Heart left ventricle (tissue), 16 donors: Measurements from ENCODE around the gene PARD3. TPM values are rescaled to one million over a fixed set of nuclear protein-coding genes. Genes with fewer than 3 reads are reported as not detected.

Experiments
- ATAC-seq, 4 donors: fragments of 200-7000 bp; cut with Tn5 transposase; one replicate each; pipeline ENCODE4 v1.9.1; 2020 to 2022; ENCODE audit warnings: moderate library complexity in 4 of 4, mild to moderate bottlenecking in 3 of 4, moderate number of reproducible peaks in 1 of 4
- DNase-seq, 5 donors: peaks; one replicate each; pipeline ENCODE4 v3.0.0-alpha.2; 2020
- H3K27ac ChIP-seq, 12 donors: fragments of 200-600 bp; sonication (generic) in 4 of 12; one replicate each; pipeline versions ENCODE4 v1.5.0 to v1.8.0; 2016 to 2022; ENCODE audit warnings: mild to moderate bottlenecking in 2 of 12
- H3K27me3 ChIP-seq, 9 donors: fragments of 200-600 bp; sonication (generic) in 2 of 9; one replicate each; pipeline versions ENCODE4 v1.5.1 to v1.8.0; 2016 to 2022; ENCODE audit warnings: mild to moderate bottlenecking in 3 of 9
- H3K36me3 ChIP-seq, 9 donors: fragments of 200-600 bp; sonication (generic) in 2 of 9; one replicate each; pipeline versions ENCODE4 v1.5.0 to v1.8.0; 2018 to 2022; ENCODE audit warnings: mild to moderate bottlenecking in 2 of 9
- H3K4me1 ChIP-seq, 12 donors: fragments of 200-600 bp; sonication (generic) in 4 of 12; one replicate each; pipeline versions ENCODE4 v1.5.0 to v1.8.0; 2016 to 2022; ENCODE audit warnings: mild to moderate bottlenecking in 3 of 12
- H3K4me3 ChIP-seq, 12 donors: fragments of 200-600 bp; sonication (generic) in 4 of 12; one replicate each; pipeline versions ENCODE4 v1.5.0 to v1.8.0; 2017 to 2022; ENCODE audit warnings: mild to moderate bottlenecking in 9 of 12, moderate library complexity in 4 of 12
- H3K9me3 ChIP-seq, 12 donors: fragments of 200-600 bp; sonication (generic) in 4 of 12; one replicate each; pipeline versions ENCODE4 v1.5.0 to v1.8.0; 2016 to 2022; ENCODE audit warnings: mild to moderate bottlenecking in 1 of 12
- POLR2A ChIP-seq, 2 donors: fragments of 450-650 bp; IDR thresholded peaks; one replicate each; pipeline ENCODE4 v1.6.1; 2017; ENCODE audit warnings: antibody characterized with exemption in 2 of 2, mild to moderate bottlenecking in 2 of 2, moderate library complexity in 2 of 2
- WGBS, 4 donors: extraction: QIAGEN DNeasy Blood & Tissue Kit in 2 of 4; methylation state at CpG; one replicate each; pipeline versions ENCODE4 v1.1.5 to v1.1.7; 2013 to 2018; 5-methylcytosine and 5-hydroxymethylcytosine counted together
- intact Hi-C, 10 donors: fragments of 100-400 bp; cut with DNase I; formaldehyde crosslinking; loops; one replicate each; pipeline versions ENCODE4 v1.11.1 to v1.14.2; 2022
- polyA plus RNA-seq, 2 donors: library from polyadenylated mRNA; stranded (reverse); fragments of 200-250 nt; gene quantifications; one replicate each; pipeline ENCODE4 v1.2.3, GENCODE V29; 2013
- total RNA-seq, 9 donors: library from RNA; depleted of rRNA in 2 of 9; stranded (reverse); fragments of >200 nt in 2 of 9; fragmentation: NEBNext Ultra II Directional in 3 of 9; extraction: Animal tissue kit (Norgen Biotek cat#: 25700) in 3 of 9; gene quantifications; one replicate each; pipeline versions ENCODE4 v1.1.0 to v1.2.4, GENCODE V29; 2016 to 2023
- TF ChIP-seq, protein P1 (sequence below), 12 donors: fragments of 200-600 bp; sonication (generic) in 4 of 12; IDR thresholded peaks; one replicate each; pipeline versions ENCODE4 v1.5.0 to v1.8.0; 2018 to 2022; ENCODE audit warnings: antibody characterized with exemption in 12 of 12, mild to moderate bottlenecking in 5 of 12
- donor health status: ischemic (EF 13 %, LVEDD 7.1; RV severe dilation, severe dysfunction).
- donor health status: healthy with polysubstance abuse.
- donor health status: DM: no; HTN: yes; CAD: no.
- donor health status: DM: no; HTN: no; CAD: no.
- donor health status: ischemic (EF 25% LVEDD 6.9; RV normal size, moderate dysfunction).
- donor health status: ischemic (EF 25% LVEDD 5.7; RV mildly dilated, moderate dysfunction).
- donor health status: healthy.
- donor health status: DM: yes; HTN: yes; CAD: no.
- donor health status: ischemic (EF 35%, LVEDD 5.7; RV mildly dilated, moderate dysfunction).
- donor health status: nonischemic (EF 11% LVEDD 7.7; RV severe dilation, severe dysfunction).
- donor health status: DM: yes; HTN: yes; CAD: no.
- donor health status: PGD.
- donor health status: ischemic (EF 29% LVEDD 5.4; RV normal size, mild dysfunction).
- donor health status: nonischemic (EF 23%, LVEDD 6.1; RV moderate dilation, normal function).

PARD3 gene
- total and polyA plus RNA-seq, 11 donors: 24.8 to 69.7 (median 33.1) TPM

DNA sequence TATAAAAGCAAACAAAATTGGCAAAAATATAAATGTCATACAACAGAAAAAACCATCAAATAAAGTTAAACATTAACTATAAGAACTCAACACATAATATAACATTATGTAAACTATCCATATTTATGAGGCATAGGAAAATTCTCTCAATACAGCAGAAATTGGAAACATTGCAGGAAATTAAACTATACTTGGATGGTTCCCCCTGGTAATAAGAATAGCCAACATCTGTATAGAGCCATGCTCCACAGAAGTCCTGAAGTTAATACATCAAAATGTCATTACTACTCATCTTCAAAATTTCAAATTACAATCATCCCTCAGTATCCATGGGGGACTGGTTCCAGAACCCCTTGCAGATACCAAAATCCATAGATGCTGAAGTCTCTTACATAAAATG, 350.5 kb downstream of the PARD3 start:
- DNase-seq (no peak), ATAC-seq (no peak)

DNA sequence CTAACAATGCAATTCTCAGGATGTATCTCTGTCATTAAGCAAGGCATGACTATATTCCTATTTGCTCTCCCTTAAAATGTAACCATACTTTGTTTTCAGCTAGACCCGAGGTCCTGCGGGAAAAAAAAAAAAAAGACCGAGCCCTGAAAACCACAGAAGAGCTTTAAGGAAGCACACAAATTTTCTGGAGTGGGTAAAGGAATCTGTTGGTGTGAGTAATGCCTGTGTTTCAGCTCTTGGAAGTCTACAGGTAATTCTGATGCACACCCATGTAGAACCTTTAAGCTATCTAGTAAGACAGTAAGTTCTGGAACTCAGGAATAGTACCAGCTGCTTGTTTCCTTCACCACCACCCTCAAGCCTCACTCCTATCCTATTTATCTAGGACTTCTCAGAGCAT, 351.1 kb downstream of the PARD3 start:
- Histone ChIP-seq H3K4me3 (no peak overlapping the region), H3K4me1 (no peaks in the 10 kb centered on the region), H3K36me3 (no peaks in the 10 kb centered on the region), H3K27me3 (no peaks in the 10 kb centered on the region), H3K9me3 (no peaks in the 10 kb centered on the region), H3K27ac (no peak overlapping the region)
- DNase-seq (no peak), ATAC-seq (no peak)
- intact Hi-C loops: no loop called here
- WGBS, 4 donors: 89 to 93% (median 90%) methylated on average over 3 of the region's 3 CpGs
- TF ChIP-seq, protein P1, sequence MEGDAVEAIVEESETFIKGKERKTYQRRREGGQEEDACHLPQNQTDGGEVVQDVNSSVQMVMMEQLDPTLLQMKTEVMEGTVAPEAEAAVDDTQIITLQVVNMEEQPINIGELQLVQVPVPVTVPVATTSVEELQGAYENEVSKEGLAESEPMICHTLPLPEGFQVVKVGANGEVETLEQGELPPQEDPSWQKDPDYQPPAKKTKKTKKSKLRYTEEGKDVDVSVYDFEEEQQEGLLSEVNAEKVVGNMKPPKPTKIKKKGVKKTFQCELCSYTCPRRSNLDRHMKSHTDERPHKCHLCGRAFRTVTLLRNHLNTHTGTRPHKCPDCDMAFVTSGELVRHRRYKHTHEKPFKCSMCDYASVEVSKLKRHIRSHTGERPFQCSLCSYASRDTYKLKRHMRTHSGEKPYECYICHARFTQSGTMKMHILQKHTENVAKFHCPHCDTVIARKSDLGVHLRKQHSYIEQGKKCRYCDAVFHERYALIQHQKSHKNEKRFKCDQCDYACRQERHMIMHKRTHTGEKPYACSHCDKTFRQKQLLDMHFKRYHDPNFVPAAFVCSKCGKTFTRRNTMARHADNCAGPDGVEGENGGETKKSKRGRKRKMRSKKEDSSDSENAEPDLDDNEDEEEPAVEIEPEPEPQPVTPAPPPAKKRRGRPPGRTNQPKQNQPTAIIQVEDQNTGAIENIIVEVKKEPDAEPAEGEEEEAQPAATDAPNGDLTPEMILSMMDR (IDR thresholded peaks at IDR 0.05): no peak
- TF ChIP-seq POLR2A (IDR thresholded peaks at IDR 0.05): no peak

More for the DNA sequence above, 350.5 kb downstream of the PARD3 start:
- peaks cover 0 to under 1% (median 0%) of the 10 kb centered on the region in 9 donors for H3K36me3 ChIP-seq
- H3K4me1 ChIP-seq: no peaks in the 10 kb centered on the region
- no peaks in the 10 kb centered on the region for H3K27me3 ChIP-seq
- intact Hi-C loops: no loop called here
- no peak overlapping the region for H3K4me3 ChIP-seq
- no peak for TF ChIP-seq POLR2A (IDR thresholded peaks at IDR 0.05)
- TF ChIP-seq, protein P1 (IDR thresholded peaks at IDR 0.05): no peak
- H3K9me3 ChIP-seq: no peaks in the 10 kb centered on the region
- H3K27ac ChIP-seq: no peak overlapping the region

DNA sequence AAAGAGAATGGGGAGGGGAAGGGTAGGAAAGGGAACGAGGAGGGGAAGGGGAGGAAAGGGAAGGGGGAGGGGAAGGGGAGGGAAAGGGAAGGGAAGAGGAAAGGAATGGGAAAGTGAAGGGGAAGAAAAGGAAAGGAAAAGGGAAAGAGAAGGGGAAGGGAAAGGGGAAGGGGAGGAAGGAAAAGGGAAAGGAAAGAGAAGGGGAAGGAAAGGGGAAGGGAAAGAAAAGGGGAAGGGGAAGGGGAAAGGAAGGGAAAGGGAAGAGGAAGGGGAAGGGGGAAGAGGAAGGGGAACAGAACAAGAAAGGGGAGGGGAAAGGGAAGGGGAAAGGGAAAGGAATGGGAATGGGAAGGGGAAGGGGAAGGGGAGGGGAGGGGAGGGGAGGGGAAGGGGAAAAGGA, 352.1 kb downstream of the PARD3 start:
- Histone ChIP-seq H3K9me3 (no peaks in the 10 kb centered on the region), H3K4me3 (no peak overlapping the region), H3K27ac (no peak overlapping the region), H3K4me1 (no peaks in the 10 kb centered on the region), H3K27me3 (no peaks in the 10 kb centered on the region), H3K36me3 (no peaks in the 10 kb centered on the region)
- intact Hi-C loops: no loop called here
- DNase-seq: no peak
- ATAC-seq: no peak
- TF ChIP-seq, protein P1 (IDR thresholded peaks at IDR 0.05): no peak
- TF ChIP-seq POLR2A (IDR thresholded peaks at IDR 0.05): no peak
- 69 to 82% (median 74%) methylated on average over 1 of the region's 1 CpG for WGBS, 4 donors

DNA sequence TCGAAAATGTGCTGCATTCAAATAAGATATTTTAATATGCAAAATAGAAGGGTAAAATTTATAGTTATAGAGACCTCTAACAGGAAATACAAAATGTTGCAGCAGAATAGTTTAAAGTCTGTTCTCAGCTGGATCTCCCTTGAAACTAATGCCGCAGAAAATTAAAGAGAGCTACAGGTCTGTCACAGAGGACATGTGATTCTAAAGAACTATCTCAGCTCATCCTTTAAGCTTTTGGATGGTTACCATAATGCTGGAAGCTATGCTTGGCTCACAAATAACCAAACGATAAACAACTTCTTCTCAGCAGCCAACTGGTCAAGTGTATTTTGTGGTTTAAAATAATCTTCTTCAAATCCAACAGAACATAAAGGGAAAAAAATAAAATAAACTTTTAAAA, 353.0 kb downstream of the PARD3 start:
- Histone ChIP-seq H3K4me3 (no peak overlapping the region), H3K4me1 (no peaks in the 10 kb centered on the region), H3K36me3 (no peaks in the 10 kb centered on the region), H3K27me3 (no peaks in the 10 kb centered on the region), H3K27ac (no peak overlapping the region), H3K9me3 (no peaks in the 10 kb centered on the region)
- TF ChIP-seq POLR2A (IDR thresholded peaks at IDR 0.05): no peak
- TF ChIP-seq, protein P1 (IDR thresholded peaks at IDR 0.05): no peak
- no peak for ATAC-seq
- 78 to 85% (median 80%) methylated on average over 3 of the region's 3 CpGs for WGBS, 4 donors
- DNase-seq: no peak
- intact Hi-C loops: no loop called here
